Measurements from ENCODE around the gene NFKBIB.

Gene NFKBIB

GRCh38 chr19:38911388-38912001, 11.7 kb downstream of the NFKBIB start:
- Histone ChIP-seq H3K4me3 (ENCODE audit: low read depth in 1 of 2, low read length in 1 of 2) (no peak overlapping the region), H3K27me3 (peaks cover 11% of the 10 kb centered on the region), H3K9me3 (no peaks in the 10 kb centered on the region), H3K4me1 (ENCODE audit: control insufficient read depth in 1 of 2, insufficient read depth in 1 of 2, low read depth in 1 of 2, low read length in 1 of 2) (no peaks in the 10 kb centered on the region), H3K36me3 (peaks cover 29% of the 10 kb centered on the region), H3K27ac (no peak overlapping the region)
- TF ChIP-seq CTCF (IDR thresholded peaks at IDR 0.05): no peak

- Histone ChIP-seq H3K4me3 (ENCODE audit: low read depth in 1 of 2, low read length in 1 of 2) (no peak overlapping the region), H3K27ac (no peak overlapping the region), H3K4me1 (ENCODE audit: control insufficient read depth in 1 of 2, insufficient read depth in 1 of 2, low read depth in 1 of 2, low read length in 1 of 2) (no peaks in the 10 kb centered on the region), H3K9me3 (no peaks in the 10 kb centered on the region), H3K36me3 (peaks cover 16% of the 10 kb centered on the region), H3K27me3 (peaks cover 11% of the 10 kb centered on the region)
- no peak for TF ChIP-seq CTCF (IDR thresholded peaks at IDR 0.05)
These were observed 13.1 kb downstream of the NFKBIB start for GRCh38 chr19:38912600-38913514.

- H3K27me3 ChIP-seq: peaks cover 11% of the 10 kb centered on the region
- H3K4me3 ChIP-seq (ENCODE audit: low read depth in 1 of 2, low read length in 1 of 2): no peak overlapping the region
- no peak overlapping the region for H3K27ac ChIP-seq
- H3K4me1 ChIP-seq (ENCODE audit: control insufficient read depth in 1 of 2, insufficient read depth in 1 of 2, low read depth in 1 of 2, low read length in 1 of 2): no peaks in the 10 kb centered on the region
- TF ChIP-seq CTCF (IDR thresholded peaks at IDR 0.05): no peak
- peaks cover 5% of the 10 kb centered on the region for H3K36me3 ChIP-seq
- no peaks in the 10 kb centered on the region for H3K9me3 ChIP-seq
These were observed 14.2 kb downstream of the NFKBIB start for GRCh38 chr19:38913958-38914357.

GRCh38 chr19:38915329-38916321, 15.9 kb downstream of the NFKBIB start:
- Histone ChIP-seq H3K4me1 (ENCODE audit: control insufficient read depth in 1 of 2, insufficient read depth in 1 of 2, low read depth in 1 of 2, low read length in 1 of 2) (no peaks in the 10 kb centered on the region), H3K36me3 (no peaks in the 10 kb centered on the region), H3K27ac (no peak overlapping the region), H3K4me3 (ENCODE audit: low read depth in 1 of 2, low read length in 1 of 2) (no peak overlapping the region), H3K9me3 (no peaks in the 10 kb centered on the region), H3K27me3 (peaks cover 11% of the 10 kb centered on the region)
- TF ChIP-seq CTCF (IDR thresholded peaks at IDR 0.05): no peak

GRCh38 chr19:38917516-38917915, 17.7 kb downstream of the NFKBIB start:
- H3K27me3 ChIP-seq: peaks cover under 1% of the 10 kb centered on the region
- TF ChIP-seq CTCF (IDR thresholded peaks at IDR 0.05): no peak
- H3K36me3 ChIP-seq: no peaks in the 10 kb centered on the region
- no peaks in the 10 kb centered on the region for H3K9me3 ChIP-seq
- no peaks in the 10 kb centered on the region for H3K4me1 ChIP-seq (ENCODE audit: control insufficient read depth in 1 of 2, insufficient read depth in 1 of 2, low read depth in 1 of 2, low read length in 1 of 2)
- H3K27ac ChIP-seq: no peak overlapping the region
- H3K4me3 ChIP-seq (ENCODE audit: low read depth in 1 of 2, low read length in 1 of 2): no peak overlapping the region

Measured in neutrophil (primary cell).